Chondrocyte (in vitro differentiated cells): ENCODE measurements around the gene ANTXR2. TPM values are rescaled to one million over a fixed set of nuclear protein-coding genes. Genes with fewer than 3 reads are reported as not detected.

Source experiments
- DNase-seq: peaks from one replicate; pipeline ENCODE4 v3.0.0; 2021; ENCODE audit warnings: mixed read lengths, low spot score
- H3K27ac Mint-ChIP-seq: one replicate; pipeline ENCODE4 v1.8.0; 2021; ENCODE audit warnings: mild to moderate bottlenecking, moderate library complexity, mixed read lengths; ENCODE audit not compliant: unreplicated experiment
- H3K27me3 Mint-ChIP-seq: 2 replicates; pipeline ENCODE4 v1.8.0; 2021; ENCODE audit warnings: low read depth, mixed read lengths
- H3K36me3 Mint-ChIP-seq: 2 replicates; pipeline ENCODE4 v1.8.0; 2021; ENCODE audit warnings: low read depth, mixed read lengths
- H3K4me1 Mint-ChIP-seq: 2 replicates; pipeline ENCODE4 v1.8.0; 2021; ENCODE audit warnings: low read depth, mild to moderate bottlenecking, mixed read lengths
- H3K4me3 Mint-ChIP-seq: one replicate; pipeline ENCODE4 v1.8.0; 2021; ENCODE audit warnings: mild to moderate bottlenecking, moderate library complexity, mixed read lengths; ENCODE audit not compliant: unreplicated experiment
- H3K9me3 Mint-ChIP-seq: 2 replicates; pipeline ENCODE4 v1.8.0; 2021; ENCODE audit warnings: low read depth, mixed read lengths
- CTCF ChIP-seq: fragments of 200-600 bp; sonication (generic); IDR thresholded peaks from 2 replicates; pipeline ENCODE4 v1.5.0; 2021; ENCODE audit warnings: antibody characterized with exemption, mild to moderate bottlenecking, moderate library complexity
- total RNA-seq: library from RNA; stranded (reverse); gene quantifications from 3 replicates; pipeline ENCODE4 v1.2.1, GENCODE V29; 2021

Gene ANTXR2
- total RNA-seq, 1 donor from 2014 or later = 32.1 TPM

- H3K27ac Mint-ChIP-seq = no peak overlapping the region
- H3K9me3 Mint-ChIP-seq = no peaks in the 10 kb centered on the region
- H3K4me3 Mint-ChIP-seq = no peak overlapping the region
- no peaks in the 10 kb centered on the region for H3K36me3 Mint-ChIP-seq
- peaks cover 19% of the 10 kb centered on the region for H3K27me3 Mint-ChIP-seq
- no peaks in the 10 kb centered on the region for H3K4me1 Mint-ChIP-seq
- TF ChIP-seq CTCF = no peak
- DNase-seq = no peak
Observed at GRCh38 chr4:79871961-79872360, 201.1 kb downstream of the ANTXR2 start.

GRCh38 chr4:79869597-79870237 lies 203.3 kb downstream of the ANTXR2 start:
- Mint-ChIP-seq H3K9me3 (no peaks in the 10 kb centered on the region), H3K36me3 (no peaks in the 10 kb centered on the region), H3K27me3 (peaks cover 17% of the 10 kb centered on the region), H3K4me3 (no peak overlapping the region), H3K27ac (no peak overlapping the region), H3K4me1 (no peaks in the 10 kb centered on the region)
- TF ChIP-seq CTCF = no peak
- DNase-seq = no peak

- Mint-ChIP-seq H3K27me3 (peaks cover 18% of the 10 kb centered on the region), H3K4me3 (no peak overlapping the region), H3K27ac (no peak overlapping the region), H3K36me3 (no peaks in the 10 kb centered on the region), H3K9me3 (no peaks in the 10 kb centered on the region), H3K4me1 (no peaks in the 10 kb centered on the region)
- DNase-seq = no peak
- TF ChIP-seq CTCF = no peak
Observed at GRCh38 chr4:79865201-79865597, 207.8 kb downstream of the ANTXR2 start.

- DNase-seq = no peak
- no peak for TF ChIP-seq CTCF
- H3K27ac Mint-ChIP-seq = no peak overlapping the region
- H3K4me1 Mint-ChIP-seq = no peaks in the 10 kb centered on the region
- H3K36me3 Mint-ChIP-seq = no peaks in the 10 kb centered on the region
- no peaks in the 10 kb centered on the region for H3K9me3 Mint-ChIP-seq
- H3K27me3 Mint-ChIP-seq = peaks cover 15% of the 10 kb centered on the region
- H3K4me3 Mint-ChIP-seq = no peak overlapping the region
Observed at GRCh38 chr4:79864500-79865200, 208.4 kb downstream of the ANTXR2 start.

- no peak overlapping the region for H3K4me3 Mint-ChIP-seq
- H3K4me1 Mint-ChIP-seq = no peaks in the 10 kb centered on the region
- no peaks in the 10 kb centered on the region for H3K9me3 Mint-ChIP-seq
- H3K27ac Mint-ChIP-seq = no peak overlapping the region
- TF ChIP-seq CTCF = no peak
- H3K36me3 Mint-ChIP-seq = no peaks in the 10 kb centered on the region
- H3K27me3 Mint-ChIP-seq = peaks cover 9% of the 10 kb centered on the region
- no peak for DNase-seq
Observed at GRCh38 chr4:79863333-79863732, 209.7 kb downstream of the ANTXR2 start.
